Measurements from ENCODE around the gene NR2F1. TPM values are rescaled to one million over a fixed set of nuclear protein-coding genes. Genes with fewer than 3 reads are reported as not detected.
A peak's percentile ranks its signal among the peaks of the same experiment; 100 is the strongest.

The NR2F1 gene
- total and polyA plus RNA-seq, 2 experiments from 2014 or later = not detected

DNA sequence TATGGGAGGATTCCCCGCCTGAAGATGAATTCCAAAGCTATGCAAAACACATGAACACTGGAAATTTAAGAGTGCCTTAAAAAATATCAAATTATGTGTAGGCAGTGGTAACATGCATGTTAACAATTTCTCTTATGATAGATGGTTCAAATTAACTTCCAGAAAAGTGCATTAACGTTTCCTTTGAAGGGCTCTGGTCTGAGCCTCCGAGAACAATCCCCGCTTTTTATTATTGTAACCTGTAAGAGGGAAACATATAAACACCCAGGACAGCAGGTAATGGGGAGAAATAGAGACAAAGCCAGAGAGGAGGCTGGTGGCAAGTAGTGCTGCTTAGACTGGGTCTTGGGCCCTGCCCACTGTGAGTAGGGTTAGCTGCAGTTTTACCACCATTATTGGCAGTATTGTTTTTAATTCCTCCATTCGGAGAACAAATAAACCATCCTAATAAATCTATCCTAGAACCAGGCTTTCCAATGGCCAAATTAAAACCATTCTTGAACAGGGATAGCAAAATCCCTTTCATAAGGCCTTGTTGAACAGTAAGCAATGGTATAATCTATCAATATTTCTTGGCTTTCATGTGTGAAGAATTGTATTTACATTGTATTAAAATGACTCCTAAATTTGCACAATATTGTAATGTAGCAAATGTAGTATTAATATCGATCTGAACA is 6.3 kb downstream of the NR2F1 start (continued):
- TF ChIP-seq EZH2 (IDR thresholded peaks at IDR 0.05; ENCODE audit: low read depth, unreplicated experiment) = peak; percentile 77
- TF ChIP-seq POLR2AphosphoS5 (IDR thresholded peaks at IDR 0.05; ENCODE audit: low read depth) = no peak
- TF ChIP-seq ZNF114 (CRISPR knock-in tag; IDR thresholded peaks at IDR 0.05) = no peak
- TF ChIP-seq CREB1 (CRISPR knock-in tag; IDR thresholded peaks at IDR 0.05; ENCODE audit: low read depth) = no peak
- TF ChIP-seq, protein P1, sequence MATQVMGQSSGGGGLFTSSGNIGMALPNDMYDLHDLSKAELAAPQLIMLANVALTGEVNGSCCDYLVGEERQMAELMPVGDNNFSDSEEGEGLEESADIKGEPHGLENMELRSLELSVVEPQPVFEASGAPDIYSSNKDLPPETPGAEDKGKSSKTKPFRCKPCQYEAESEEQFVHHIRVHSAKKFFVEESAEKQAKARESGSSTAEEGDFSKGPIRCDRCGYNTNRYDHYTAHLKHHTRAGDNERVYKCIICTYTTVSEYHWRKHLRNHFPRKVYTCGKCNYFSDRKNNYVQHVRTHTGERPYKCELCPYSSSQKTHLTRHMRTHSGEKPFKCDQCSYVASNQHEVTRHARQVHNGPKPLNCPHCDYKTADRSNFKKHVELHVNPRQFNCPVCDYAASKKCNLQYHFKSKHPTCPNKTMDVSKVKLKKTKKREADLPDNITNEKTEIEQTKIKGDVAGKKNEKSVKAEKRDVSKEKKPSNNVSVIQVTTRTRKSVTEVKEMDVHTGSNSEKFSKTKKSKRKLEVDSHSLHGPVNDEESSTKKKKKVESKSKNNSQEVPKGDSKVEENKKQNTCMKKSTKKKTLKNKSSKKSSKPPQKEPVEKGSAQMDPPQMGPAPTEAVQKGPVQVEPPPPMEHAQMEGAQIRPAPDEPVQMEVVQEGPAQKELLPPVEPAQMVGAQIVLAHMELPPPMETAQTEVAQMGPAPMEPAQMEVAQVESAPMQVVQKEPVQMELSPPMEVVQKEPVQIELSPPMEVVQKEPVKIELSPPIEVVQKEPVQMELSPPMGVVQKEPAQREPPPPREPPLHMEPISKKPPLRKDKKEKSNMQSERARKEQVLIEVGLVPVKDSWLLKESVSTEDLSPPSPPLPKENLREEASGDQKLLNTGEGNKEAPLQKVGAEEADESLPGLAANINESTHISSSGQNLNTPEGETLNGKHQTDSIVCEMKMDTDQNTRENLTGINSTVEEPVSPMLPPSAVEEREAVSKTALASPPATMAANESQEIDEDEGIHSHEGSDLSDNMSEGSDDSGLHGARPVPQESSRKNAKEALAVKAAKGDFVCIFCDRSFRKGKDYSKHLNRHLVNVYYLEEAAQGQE (IDR thresholded peaks at IDR 0.05; ENCODE audit: unreplicated experiment) = no peak

DNA sequence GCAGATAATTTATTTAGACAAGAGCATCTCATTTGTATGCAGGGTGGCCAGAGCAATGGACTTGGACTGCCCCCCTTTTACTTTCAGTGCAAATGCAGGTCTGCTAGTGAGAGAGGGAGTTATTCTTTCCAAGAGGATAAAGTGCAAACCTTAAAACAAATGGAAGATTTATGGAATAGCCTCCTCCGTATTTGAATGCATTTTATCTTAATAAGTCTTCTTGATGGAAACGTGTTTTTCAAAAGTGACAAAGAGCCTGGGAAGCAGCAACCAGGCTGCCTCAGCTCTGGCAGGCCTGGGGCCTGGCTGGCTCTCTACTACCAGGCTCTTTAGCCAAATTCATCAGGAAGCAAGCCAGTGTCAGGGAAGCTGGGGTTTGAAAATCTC is 6.8 kb downstream of the NR2F1 start:
- DNase-seq (ENCODE audit: low spot score) = no peak
- Histone ChIP-seq H3K4me3 (no peak overlapping the region), H3K27ac (ENCODE audit: low read depth) (no peak overlapping the region), H3K79me2 (replicated peaks; ENCODE audit: insufficient read depth) (no peaks in the 10 kb centered on the region), H3K9me2 (ENCODE audit: insufficient read depth) (no peaks in the 10 kb centered on the region), H3F3A (replicated peaks; ENCODE audit: low read depth) (peaks cover 41% of the 10 kb centered on the region), H3K27me3 (ENCODE audit: insufficient read depth) (peaks cover 100% of the 10 kb centered on the region), H3K4me1 (ENCODE audit: insufficient read depth) (peaks cover 26% of the 10 kb centered on the region), H2AFZ (no peak overlapping the region), H4K20me1 (replicated peaks; ENCODE audit: insufficient read depth) (peaks cover 60% of the 10 kb centered on the region), H3K36me3 (ENCODE audit: insufficient read depth) (no peaks in the 10 kb centered on the region; the same call in 1 of the 2 replicates), H3K4me2 (no peak overlapping the region)
- H3K27ac Mint-ChIP-seq = no peak overlapping the region
- no peak overlapping the region for H3K4me3 Mint-ChIP-seq
- peaks cover 29% of the 10 kb centered on the region for H3K4me1 Mint-ChIP-seq
- peaks cover 69% of the 10 kb centered on the region for H3K27me3 Mint-ChIP-seq (ENCODE audit: insufficient read depth, low read depth, poor library complexity)
- peaks cover 4% of the 10 kb centered on the region for H3K9me3 Mint-ChIP-seq
- no peaks in the 10 kb centered on the region; the same call in 2 of the 3 replicates for H3K36me3 Mint-ChIP-seq (ENCODE audit: low read depth)
- TF ChIP-seq, protein P1 (IDR thresholded peaks at IDR 0.05; ENCODE audit: unreplicated experiment) = no peak
- no peak for TF ChIP-seq ZNF331 (CRISPR knock-in tag; IDR thresholded peaks at IDR 0.05; ENCODE audit: low read depth)
- TF ChIP-seq ZNF114 (CRISPR knock-in tag; IDR thresholded peaks at IDR 0.05) = no peak
- no peak for TF ChIP-seq POLR2AphosphoS5 (IDR thresholded peaks at IDR 0.05; ENCODE audit: low read depth)
- peak; percentile 1 for TF ChIP-seq EZH2 (IDR thresholded peaks at IDR 0.05; ENCODE audit: low read depth, unreplicated experiment)
- no peak for TF ChIP-seq CREB1 (CRISPR knock-in tag; IDR thresholded peaks at IDR 0.05; ENCODE audit: low read depth)
- TF ChIP-seq EZH2phosphoT487 (IDR thresholded peaks at IDR 0.05; ENCODE audit: unreplicated experiment) = peak; percentile 68
- TF ChIP-seq, protein P2, sequence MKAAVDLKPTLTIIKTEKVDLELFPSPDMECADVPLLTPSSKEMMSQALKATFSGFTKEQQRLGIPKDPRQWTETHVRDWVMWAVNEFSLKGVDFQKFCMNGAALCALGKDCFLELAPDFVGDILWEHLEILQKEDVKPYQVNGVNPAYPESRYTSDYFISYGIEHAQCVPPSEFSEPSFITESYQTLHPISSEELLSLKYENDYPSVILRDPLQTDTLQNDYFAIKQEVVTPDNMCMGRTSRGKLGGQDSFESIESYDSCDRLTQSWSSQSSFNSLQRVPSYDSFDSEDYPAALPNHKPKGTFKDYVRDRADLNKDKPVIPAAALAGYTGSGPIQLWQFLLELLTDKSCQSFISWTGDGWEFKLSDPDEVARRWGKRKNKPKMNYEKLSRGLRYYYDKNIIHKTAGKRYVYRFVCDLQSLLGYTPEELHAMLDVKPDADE (IDR thresholded peaks at IDR 0.05) = no peak
- no peak for ATAC-seq
